CD4-positive, alpha-beta T cell (primary cell): ENCODE results near the gene BRD1. TPM values are rescaled to one million over a fixed set of nuclear protein-coding genes. Genes with fewer than 3 reads are reported as not detected.

Experiments
- ATAC-seq: fragments of 200-7000 bp; cut with Tn5 transposase; one replicate; pipeline ENCODE4 v1.10.0; 2022; ENCODE audit warnings: mild to moderate bottlenecking; ENCODE audit not compliant: poor library complexity
- CTCF ChIA-PET: fragments of 350-600 bp; sonication (Branson Sonifier 250); formaldehyde crosslinking; loops from one replicate; lab custom pipeline; 2021; ENCODE audit warnings: antibody characterized with exemption, inconsistent platforms; lab: Charles Lee
- POLR2A ChIA-PET: fragments of 350-600 bp; sonication (Branson Sonifier 250); formaldehyde crosslinking; loops from one replicate; lab custom pipeline; 2021; ENCODE audit warnings: antibody characterized with exemption, inconsistent platforms; lab: Charles Lee
- DNase-seq, 14 experiments: peaks; one replicate each; pipeline ENCODE4 v3.0.0-alpha.2; 2013 to 2020; ENCODE audit warnings: mixed read lengths in 2 of 14
- H3K27ac ChIP-seq, 2 donors: one replicate each; pipeline versions ENCODE4 v1.5.1 to v1.7.0; 2013; ENCODE audit warnings: low read length in 2 of 2, low read depth in 1 of 2, mild to moderate bottlenecking in 1 of 2
- H3K27me3 ChIP-seq, 2 experiments: 1 replicate in 1 of 2; 2 replicates in 1 of 2; pipeline versions ENCODE4 v1.6.1 to v1.7.0; 2013; ENCODE audit warnings: low read length in 2 of 2, control low read depth in 1 of 2, mild to moderate bottlenecking in 1 of 2, moderate library complexity in 1 of 2; ENCODE audit not compliant: insufficient read depth in 2 of 2, control insufficient read depth in 1 of 2
- H3K36me3 ChIP-seq: one replicate; pipeline ENCODE4 v1.6.1; 2013; ENCODE audit warnings: low read length, control low read depth; ENCODE audit not compliant: insufficient read depth
- H3K4me1 ChIP-seq: one replicate; pipeline ENCODE4 v1.6.1; 2013; ENCODE audit warnings: low read length, control low read depth; ENCODE audit not compliant: insufficient read depth
- H3K4me3 ChIP-seq: one replicate; pipeline ENCODE4 v1.5.1; 2013; ENCODE audit warnings: mild to moderate bottlenecking, low read length, moderate library complexity
- H3K9me3 ChIP-seq, 2 experiments: 1 replicate in 1 of 2; 2 replicates in 1 of 2; pipeline versions ENCODE4 v1.6.1 to v1.7.0; 2013; ENCODE audit warnings: low read length in 2 of 2, mild to moderate bottlenecking in 2 of 2, control low read depth in 1 of 2, moderate library complexity in 1 of 2; ENCODE audit not compliant: control insufficient read depth in 1 of 2, insufficient read depth in 1 of 2
- H3K27ac Mint-ChIP-seq: one replicate; pipeline ENCODE4 v1.8.0; 2020; ENCODE audit warnings: mixed read lengths
- H3K27me3 Mint-ChIP-seq: one replicate; pipeline ENCODE4 v1.8.0; 2021; ENCODE audit warnings: mixed read lengths
- H3K36me3 Mint-ChIP-seq: one replicate; pipeline ENCODE4 v1.8.0; 2021; ENCODE audit warnings: low read depth, mixed read lengths
- H3K4me1 Mint-ChIP-seq: one replicate; pipeline ENCODE4 v1.8.0; 2021; ENCODE audit warnings: low read depth, mixed read lengths
- H3K4me3 Mint-ChIP-seq: one replicate; pipeline ENCODE4 v1.8.0; 2020; ENCODE audit warnings: mild to moderate bottlenecking, mixed read lengths
- H3K9me3 Mint-ChIP-seq: one replicate; pipeline ENCODE4 v1.8.0; 2020; ENCODE audit warnings: mixed read lengths
- CTCF ChIP-seq: fragments of 200-600 bp; IDR thresholded peaks from one replicate; pipeline ENCODE4 v1.8.0; 2022; ENCODE audit warnings: antibody characterized with exemption, mild to moderate bottlenecking
- intact Hi-C, 2 experiments: fragments of 100-400 bp; cut with DNase I in 1 of 2; cut with micrococcal nuclease in 1 of 2; formaldehyde crosslinking; loops; one replicate each; pipeline versions ENCODE4 v1.15.1 to v1.9.0; 2023 to 2025; cut with DNase I, micrococcal nuclease
- total RNA-seq, 174 experiments: library from RNA in 2 of 174; stranded (reverse) in 2 of 174; gene quantifications; one replicate each; pipeline ENCODE4 v1.2.3 and lab custom pipeline; 2021 to 2026

BRD1 gene
- total RNA-seq, 2 experiments from 2014 or later, result 129 to 130 TPM

- H3K4me3 ChIP-seq, result peak overlapping the region; percentile 66
- H3K36me3 ChIP-seq, result no peaks in the 10 kb centered on the region
- intact Hi-C loops, result loop anchor here in 1 of 2 experiments (5.0 to 10.0 kb wide), 2 partner anchors 418 to 670 kb away; no protein-coding TSS in a partner anchor
- peaks cover 28% of the 10 kb centered on the region for H3K4me1 ChIP-seq
- DNase-seq, result peak; percentile 29 to 79 (median 66)
- H3K9me3 Mint-ChIP-seq, result no peaks in the 10 kb centered on the region
- peaks cover 0 to 8% of the 10 kb centered on the region in 2 experiments for H3K9me3 ChIP-seq
- POLR2A ChIA-PET, result no interaction called here
- peaks cover 16% of the 10 kb centered on the region for H3K4me1 Mint-ChIP-seq
- TF ChIP-seq CTCF, result peak; percentile 84
- CTCF ChIA-PET, result interaction anchor here (1.1 kb wide), 1 partner anchor 678 kb away, joined by 3 read pairs; no protein-coding TSS in a partner anchor
- H3K27ac Mint-ChIP-seq, result no peak overlapping the region
- ATAC-seq, result peak; percentile 90
- no peak overlapping the region for H3K27ac ChIP-seq
- H3K36me3 Mint-ChIP-seq, result no peaks in the 10 kb centered on the region
- H3K4me3 Mint-ChIP-seq, result peak overlapping the region; percentile 42
- H3K27me3 ChIP-seq, result peaks cover 36 to 37% of the 10 kb centered on the region in 2 experiments
- H3K27me3 Mint-ChIP-seq, result peaks cover 36% of the 10 kb centered on the region
Measured at GRCh38 chr22:49724893-49725489, 102.7 kb downstream of the BRD1 start.

GRCh38 chr22:49724030-49724892 lies 103.4 kb downstream of the BRD1 start:
- Mint-ChIP-seq H3K9me3 (no peaks in the 10 kb centered on the region), H3K4me3 (peak overlapping the region; percentile 93), H3K36me3 (no peaks in the 10 kb centered on the region), H3K27ac (peak overlapping the region; percentile 38), H3K4me1 (peaks cover 16% of the 10 kb centered on the region), H3K27me3 (peaks cover 31% of the 10 kb centered on the region)
- Histone ChIP-seq H3K36me3 (no peaks in the 10 kb centered on the region), H3K9me3 (peaks cover 0 to 8% of the 10 kb centered on the region in 2 experiments), H3K4me1 (peaks cover 28% of the 10 kb centered on the region), H3K4me3 (peak overlapping the region; percentile 66), H3K27ac (peak overlapping the region in 1 of 2 donors; percentile 36), H3K27me3 (peaks cover 29 to 31% of the 10 kb centered on the region in 2 experiments)
- CTCF ChIA-PET, result interaction anchor here (1.1 kb wide), 1 partner anchor 678 kb away, joined by 3 read pairs; no protein-coding TSS in a partner anchor
- TF ChIP-seq CTCF, result no peak
- DNase-seq, result peak in 7 of 14 experiments; percentile 13 to 65 (median 46)
- POLR2A ChIA-PET, result no interaction called here
- intact Hi-C loops, result loop anchor here in 1 of 2 experiments (10.0 kb wide), 1 partner anchor 669 kb away; no protein-coding TSS in a partner anchor
- ATAC-seq, result no peak

GRCh38 chr22:49723478-49724029 lies 104.1 kb downstream of the BRD1 start:
- Histone ChIP-seq H3K36me3 (no peaks in the 10 kb centered on the region), H3K27ac (no peak overlapping the region), H3K4me3 (peak overlapping the region; percentile 66), H3K4me1 (peaks cover 28% of the 10 kb centered on the region), H3K27me3 (peaks cover 22 to 24% of the 10 kb centered on the region in 2 experiments), H3K9me3 (peaks cover 0 to 8% of the 10 kb centered on the region in 2 experiments)
- intact Hi-C loops, result loop anchor here in 1 of 2 experiments (10.0 kb wide), 1 partner anchor 669 kb away; no protein-coding TSS in a partner anchor
- Mint-ChIP-seq H3K36me3 (no peaks in the 10 kb centered on the region), H3K4me3 (peak overlapping the region; percentile 93), H3K4me1 (peaks cover 16% of the 10 kb centered on the region), H3K9me3 (no peaks in the 10 kb centered on the region), H3K27me3 (peaks cover 26% of the 10 kb centered on the region), H3K27ac (peak overlapping the region; percentile 38)
- TF ChIP-seq CTCF, result no peak
- ChIA-PET CTCF (no interaction called here), POLR2A (no interaction called here)
- no peak for ATAC-seq
- DNase-seq, result no peak
